ENCODE measurements around the gene JAK1.

The JAK1 gene

DNA sequence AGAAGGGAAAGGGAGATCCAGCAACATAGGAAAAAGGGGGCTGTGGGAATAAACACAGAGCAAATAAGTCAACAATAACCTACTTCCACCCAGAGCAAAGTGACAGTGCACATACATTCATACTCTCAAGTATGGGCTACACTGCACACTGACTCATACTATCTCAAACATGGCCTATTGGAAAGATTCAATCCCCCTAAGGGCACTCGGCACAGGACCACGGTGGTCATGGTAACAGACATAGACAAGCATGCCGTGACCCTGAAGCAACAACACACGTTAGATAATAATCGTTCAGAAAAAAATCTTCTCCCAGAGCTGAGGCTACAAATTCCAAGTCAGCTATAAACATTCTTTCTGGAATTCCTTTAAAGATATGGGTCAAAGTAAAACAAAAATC, 16.8 kb upstream of the JAK1 start:
- Histone ChIP-seq H3K4me2 (ENCODE audit: low read length) (no peak overlapping the region), H3K36me3 (replicated peaks; ENCODE audit: low read depth, low read length) (no peaks in the 10 kb centered on the region), H3K27ac (ENCODE audit: low read length) (no peak overlapping the region), H3K9ac (ENCODE audit: low read length) (no peak overlapping the region), H3K9me3 (ENCODE audit: insufficient read depth, low read length) (no peaks in the 10 kb centered on the region), H3K27me3 (ENCODE audit: low read depth, low read length) (no peaks in the 10 kb centered on the region), H3K4me1 (ENCODE audit: low read length) (no peaks in the 10 kb centered on the region), H4K20me1 (ENCODE audit: insufficient read depth, low read length) (no peaks in the 10 kb centered on the region), H3K79me2 (ENCODE audit: low read length) (no peaks in the 10 kb centered on the region), H2AFZ (ENCODE audit: low read depth, low read length) (no peak overlapping the region), H3K4me3 (ENCODE audit: low read length) (no peak overlapping the region)
- TF ChIP-seq CTCF (IDR thresholded peaks at IDR 0.05; ENCODE audit: low read depth, low read length) = no peak
- no peak for TF ChIP-seq EZH2phosphoT487 (IDR thresholded peaks at IDR 0.05; ENCODE audit: low read depth)

DNA sequence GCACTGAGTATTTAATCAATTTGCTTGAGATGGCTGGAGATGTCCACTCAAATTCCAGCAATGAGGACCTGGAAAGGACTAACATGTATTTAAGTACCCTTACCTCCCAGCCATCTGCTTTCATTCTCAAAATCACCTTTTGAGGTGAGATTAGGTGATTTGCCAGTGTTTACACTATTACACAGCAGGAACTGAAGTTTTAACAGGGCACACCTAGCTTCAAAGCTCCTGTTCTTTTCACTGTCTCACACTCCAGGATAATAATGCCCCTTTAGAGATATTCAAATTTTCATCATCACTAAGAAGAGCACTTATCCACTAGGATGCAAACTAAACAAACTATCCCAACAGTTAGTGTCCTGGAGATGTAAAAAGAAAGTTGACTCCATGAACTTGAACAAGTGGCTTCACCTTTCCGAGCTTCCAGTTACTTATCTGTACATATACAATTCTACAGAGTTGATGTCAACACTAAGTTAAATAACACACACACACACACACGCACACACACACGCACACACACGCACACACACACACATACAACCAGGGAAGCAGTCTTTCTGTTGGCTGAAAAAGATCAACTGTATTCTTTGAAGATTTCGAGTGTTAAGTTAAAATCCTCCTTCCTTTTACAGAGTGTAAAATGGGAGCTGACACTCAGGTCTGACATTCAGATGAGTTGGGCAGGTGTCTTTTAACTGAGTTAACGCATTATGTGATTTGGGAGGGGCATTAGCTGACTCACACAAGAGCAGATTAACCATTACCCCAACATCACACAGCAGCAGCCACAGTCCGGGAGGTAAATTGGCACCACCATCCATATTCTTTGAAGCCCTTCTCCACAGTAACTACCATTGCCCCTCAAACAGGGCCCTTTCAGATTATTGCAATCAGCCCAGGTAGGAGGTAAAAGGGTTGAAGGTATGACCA, 15.5 kb upstream of the JAK1 start:
- H3K4me3 ChIP-seq (ENCODE audit: low read length) = no peak overlapping the region
- no peak overlapping the region for H3K9ac ChIP-seq (ENCODE audit: low read length)
- no peaks in the 10 kb centered on the region for H3K9me3 ChIP-seq (ENCODE audit: insufficient read depth, low read length)
- no peak overlapping the region for H2AFZ ChIP-seq (ENCODE audit: low read depth, low read length)
- H3K4me2 ChIP-seq (ENCODE audit: low read length) = no peak overlapping the region
- H3K4me1 ChIP-seq (ENCODE audit: low read length) = no peaks in the 10 kb centered on the region
- no peaks in the 10 kb centered on the region for H3K36me3 ChIP-seq (replicated peaks; ENCODE audit: low read depth, low read length)
- no peaks in the 10 kb centered on the region for H3K79me2 ChIP-seq (ENCODE audit: low read length)
- no peaks in the 10 kb centered on the region for H3K27me3 ChIP-seq (ENCODE audit: low read depth, low read length)
- no peaks in the 10 kb centered on the region for H4K20me1 ChIP-seq (ENCODE audit: insufficient read depth, low read length)
- no peak overlapping the region for H3K27ac ChIP-seq (ENCODE audit: low read length)
- TF ChIP-seq EZH2phosphoT487 (IDR thresholded peaks at IDR 0.05; ENCODE audit: low read depth) = no peak
- no peak for TF ChIP-seq CTCF (IDR thresholded peaks at IDR 0.05; ENCODE audit: low read depth, low read length)

DNA sequence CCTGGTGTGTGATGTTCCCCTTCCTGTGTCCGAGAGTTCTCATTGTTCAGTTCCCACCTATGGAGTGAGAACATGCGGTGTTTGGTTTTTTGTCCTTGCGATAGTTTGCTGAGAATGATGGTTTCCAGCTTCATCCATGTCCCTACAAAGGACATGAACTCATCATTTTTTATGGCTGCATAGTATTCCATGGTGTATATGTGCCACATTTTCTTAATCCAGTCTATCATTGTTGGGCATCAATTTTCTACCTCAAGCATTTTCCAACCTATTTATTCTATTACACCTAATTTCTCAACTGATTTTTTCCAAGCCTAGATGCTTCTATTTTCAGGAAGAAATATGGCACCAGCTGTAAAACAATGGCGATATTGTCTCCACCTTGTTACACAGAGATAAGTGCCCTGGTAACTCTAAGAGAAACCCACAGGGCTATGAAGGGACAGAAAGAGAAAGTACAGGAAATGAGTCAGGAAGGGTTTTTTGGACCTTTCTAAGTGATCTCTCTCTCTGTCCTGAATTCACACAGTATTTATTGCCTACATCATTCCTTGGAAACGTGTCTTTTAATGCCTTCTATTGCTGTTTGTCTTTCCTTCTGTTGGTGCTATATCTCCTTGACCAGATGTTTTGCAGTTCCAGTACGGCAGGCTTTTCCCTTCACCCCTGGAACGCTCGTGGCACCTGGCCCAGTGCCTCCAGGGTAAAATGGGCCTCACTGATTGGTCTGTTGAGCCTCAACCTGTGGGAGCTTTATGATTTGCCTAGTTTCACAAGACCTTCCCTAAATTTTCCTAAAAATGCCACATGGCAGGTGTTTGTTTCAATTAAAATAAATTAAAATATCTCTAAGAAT, 14.6 kb upstream of the JAK1 start:
- Histone ChIP-seq H3K4me2 (ENCODE audit: low read length) (no peak overlapping the region), H3K27ac (ENCODE audit: low read length) (no peak overlapping the region), H2AFZ (ENCODE audit: low read depth, low read length) (no peak overlapping the region), H4K20me1 (ENCODE audit: insufficient read depth, low read length) (no peaks in the 10 kb centered on the region), H3K27me3 (ENCODE audit: low read depth, low read length) (no peaks in the 10 kb centered on the region), H3K9me3 (ENCODE audit: insufficient read depth, low read length) (no peaks in the 10 kb centered on the region), H3K79me2 (ENCODE audit: low read length) (no peaks in the 10 kb centered on the region), H3K4me1 (ENCODE audit: low read length) (no peaks in the 10 kb centered on the region), H3K9ac (ENCODE audit: low read length) (no peak overlapping the region), H3K36me3 (replicated peaks; ENCODE audit: low read depth, low read length) (no peaks in the 10 kb centered on the region), H3K4me3 (ENCODE audit: low read length) (no peak overlapping the region)
- TF ChIP-seq CTCF (IDR thresholded peaks at IDR 0.05; ENCODE audit: low read depth, low read length) (no peak), EZH2phosphoT487 (IDR thresholded peaks at IDR 0.05; ENCODE audit: low read depth) (no peak)

- H3K4me3 ChIP-seq (ENCODE audit: low read length) = no peak overlapping the region
- H2AFZ ChIP-seq (ENCODE audit: low read depth, low read length) = no peak overlapping the region
- no peak overlapping the region for H3K27ac ChIP-seq (ENCODE audit: low read length)
- H3K79me2 ChIP-seq (ENCODE audit: low read length) = no peaks in the 10 kb centered on the region
- no peak overlapping the region for H3K4me2 ChIP-seq (ENCODE audit: low read length)
- H3K9me3 ChIP-seq (ENCODE audit: insufficient read depth, low read length) = no peaks in the 10 kb centered on the region
- no peak overlapping the region for H3K9ac ChIP-seq (ENCODE audit: low read length)
- no peaks in the 10 kb centered on the region for H3K36me3 ChIP-seq (replicated peaks; ENCODE audit: low read depth, low read length)
- no peaks in the 10 kb centered on the region for H4K20me1 ChIP-seq (ENCODE audit: insufficient read depth, low read length)
- TF ChIP-seq EZH2phosphoT487 (IDR thresholded peaks at IDR 0.05; ENCODE audit: low read depth) = no peak
- no peak for TF ChIP-seq CTCF (IDR thresholded peaks at IDR 0.05; ENCODE audit: low read depth, low read length)
- no peaks in the 10 kb centered on the region for H3K4me1 ChIP-seq (ENCODE audit: low read length)
- no peaks in the 10 kb centered on the region for H3K27me3 ChIP-seq (ENCODE audit: low read depth, low read length)
Observed at GRCh38 chr1:64979358-64979757, 13.0 kb upstream of the JAK1 start.

Data from OCI-LY3 (cell line).